IPS DF 4.7 (cell line): ENCODE results near the gene COL5A3.
"Not testable (repeated sequence)": the region's sequence is repeated elsewhere in the genome, so short reads cannot be mapped to it uniquely, and the experiment has no call there.

Experiments
- DNase-seq: peaks from one replicate; pipeline ENCODE4 v3.0.0-alpha.2; 2013; ENCODE audit warnings: low spot score; ENCODE audit errors: extremely low read depth

COL5A3 gene

DNA sequence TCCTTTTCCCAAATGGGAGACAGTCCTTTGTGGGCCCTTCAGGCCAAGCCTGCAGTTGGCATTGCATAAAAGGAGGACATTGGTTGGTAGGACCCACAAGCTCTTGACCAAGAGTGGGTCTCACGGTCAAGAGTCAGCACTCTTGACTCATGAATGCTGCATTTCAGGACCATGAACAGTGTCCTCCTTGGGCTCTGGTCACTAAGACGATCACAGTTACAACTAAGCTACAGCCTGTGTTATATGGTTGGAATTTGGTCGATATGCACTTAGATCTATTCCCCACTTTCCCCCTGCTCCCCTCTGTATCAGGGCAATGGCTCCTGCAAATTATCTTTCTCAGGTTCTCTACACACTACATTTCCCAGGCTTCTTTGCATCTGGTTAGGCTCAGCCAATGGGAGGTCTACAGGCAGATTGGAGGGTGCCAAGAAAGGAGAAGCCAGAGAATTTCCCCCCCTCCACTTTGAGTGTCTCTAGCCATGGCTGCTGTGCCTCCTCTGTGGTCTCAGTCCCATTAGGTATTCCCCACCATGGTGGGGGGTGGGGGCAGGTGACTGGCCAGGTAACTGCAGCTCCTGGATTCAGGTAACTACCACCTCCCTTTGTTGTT is 70.9 kb downstream of the COL5A3 start:
- no peak for DNase-seq

DNA sequence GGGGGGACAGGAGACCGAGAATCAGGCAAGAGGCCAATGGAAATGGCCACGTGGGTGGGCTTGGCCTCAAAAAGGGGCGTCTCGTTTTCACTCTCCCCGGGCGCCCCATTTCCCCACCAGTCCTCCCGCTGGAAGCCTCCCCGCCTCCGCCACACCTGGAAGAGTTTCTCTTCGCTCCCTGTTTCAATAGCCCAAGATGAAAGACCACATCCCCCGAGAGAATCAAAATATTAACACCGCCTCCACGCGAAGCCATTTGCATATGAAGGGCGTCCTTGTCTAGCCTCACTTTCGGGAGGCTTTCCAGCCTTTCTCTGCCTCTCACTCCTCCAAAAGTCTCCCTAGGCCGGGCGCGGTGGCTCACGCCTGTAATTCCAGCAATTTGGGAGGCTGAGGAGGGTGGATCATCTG is 73.3 kb downstream of the COL5A3 start:
- no peak for DNase-seq

DNA sequence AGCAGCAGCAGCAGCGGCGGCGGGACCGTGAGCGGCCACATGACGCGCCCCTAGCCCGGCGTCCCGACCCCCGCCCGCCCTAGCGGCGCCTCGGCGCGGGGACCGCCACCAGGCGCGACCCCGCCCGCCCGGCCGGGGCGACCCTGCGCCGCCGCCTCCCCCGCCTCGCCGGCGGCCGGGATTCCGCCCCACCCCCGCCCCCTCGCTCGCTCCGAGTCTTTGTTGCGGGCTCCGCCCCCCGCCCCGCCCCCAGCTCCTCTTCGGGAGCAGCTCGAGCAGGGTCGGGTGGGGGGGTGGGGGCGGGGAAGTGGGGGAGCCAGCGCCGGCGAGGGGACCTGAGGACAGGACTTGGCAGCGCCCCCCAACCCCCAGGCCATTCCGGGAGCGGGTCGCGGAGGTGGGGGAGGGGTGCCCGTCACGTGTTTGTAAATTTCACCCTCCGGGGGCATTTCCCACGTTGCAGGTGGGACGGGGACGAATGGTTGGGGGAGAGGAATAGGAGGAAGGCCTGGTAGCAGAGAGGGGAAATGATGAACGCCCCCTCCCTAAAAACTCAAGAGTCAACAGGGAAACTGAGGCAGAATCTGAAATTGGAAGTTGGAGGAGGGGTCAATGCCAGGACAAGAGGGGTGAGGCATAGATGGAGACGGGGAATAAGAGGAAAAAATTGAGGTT is 73.8 kb downstream of the COL5A3 start, which contains the start of gene OLFM2:
Gene OLFM2, minus strand, starts transcription at position 190 of the 675 bp plus-strand sequence. Its CDS starts 149 bp downstream, at position 41.
- no peak for DNase-seq

DNA sequence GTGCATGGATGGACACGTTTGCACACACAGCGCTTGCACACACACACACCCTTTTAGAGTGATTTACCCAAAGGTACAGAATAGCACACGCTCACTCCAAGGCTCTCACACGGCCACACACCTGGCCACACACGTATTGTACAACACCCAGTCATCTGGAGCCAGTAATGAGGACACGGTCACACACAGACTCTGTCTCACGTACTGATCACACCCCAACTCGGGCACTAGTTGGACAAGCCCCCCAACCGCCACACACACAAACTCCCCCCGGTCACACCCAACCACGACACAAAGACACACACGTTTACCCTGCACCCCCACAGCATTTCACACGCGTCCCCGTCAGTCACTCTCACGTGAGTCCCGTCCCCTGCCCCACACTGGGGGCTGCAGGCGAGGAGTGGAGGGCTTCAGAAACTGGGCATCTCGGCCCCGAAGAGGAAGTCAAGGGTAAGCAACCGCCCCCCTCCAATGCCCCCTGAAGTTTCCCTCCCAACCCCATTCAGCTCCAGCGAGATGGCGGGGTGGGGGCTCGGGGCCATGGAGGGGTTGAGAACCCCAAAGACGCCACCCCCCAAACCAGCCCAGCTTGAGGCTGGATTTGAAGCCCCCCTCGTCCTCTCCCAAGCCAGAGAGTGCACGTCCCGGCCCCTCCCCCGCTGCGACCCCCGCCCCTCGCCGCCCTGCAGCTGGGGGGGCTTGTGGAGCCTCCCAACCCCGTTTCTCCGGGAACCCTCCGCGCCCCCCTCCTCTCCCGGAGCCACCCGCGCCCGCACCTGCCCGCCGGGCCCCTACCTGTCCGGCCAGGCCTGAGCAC is 74.6 kb downstream of the COL5A3 start:
- no peak for DNase-seq

DNA sequence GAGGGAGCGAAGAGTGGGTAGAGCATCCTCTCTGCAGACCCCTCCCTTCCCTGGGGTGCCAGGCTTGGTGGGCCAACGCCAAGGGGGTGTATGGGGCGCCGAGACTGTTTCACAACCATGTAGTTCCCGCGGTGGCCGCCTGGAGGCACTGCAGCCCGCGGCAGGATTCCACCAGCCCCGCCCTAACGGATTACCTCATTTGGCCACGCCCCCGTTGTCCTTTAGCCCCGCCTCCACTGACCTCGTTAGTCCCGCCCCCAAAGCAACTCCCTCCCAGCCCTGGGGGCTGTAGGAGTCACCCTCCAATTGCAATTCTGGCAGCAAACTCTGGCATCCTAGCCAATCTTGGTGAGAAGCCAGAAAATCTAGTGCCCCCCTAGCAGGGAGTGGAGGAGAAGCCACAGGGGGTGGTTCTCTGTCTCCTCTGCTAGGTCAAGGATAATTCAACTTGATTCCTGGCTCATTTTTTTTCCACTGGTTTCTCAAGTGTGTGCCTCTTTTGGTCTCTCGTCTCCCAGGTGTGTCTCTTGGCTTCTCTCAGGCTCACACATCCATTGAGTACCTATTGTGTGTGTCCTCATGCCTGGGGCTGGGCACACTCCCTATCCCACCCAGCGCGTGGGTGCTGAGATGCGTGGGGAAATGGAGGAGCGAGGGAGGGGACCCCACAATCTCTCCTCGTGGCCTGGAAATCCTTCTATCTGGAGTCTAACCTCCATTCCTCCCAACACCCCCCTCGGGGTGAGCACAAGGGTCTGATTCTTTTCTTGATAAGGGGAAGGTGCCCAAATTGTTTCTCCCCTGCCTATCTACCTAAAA is 76.0 kb downstream of the COL5A3 start:
- no peak for DNase-seq

DNA sequence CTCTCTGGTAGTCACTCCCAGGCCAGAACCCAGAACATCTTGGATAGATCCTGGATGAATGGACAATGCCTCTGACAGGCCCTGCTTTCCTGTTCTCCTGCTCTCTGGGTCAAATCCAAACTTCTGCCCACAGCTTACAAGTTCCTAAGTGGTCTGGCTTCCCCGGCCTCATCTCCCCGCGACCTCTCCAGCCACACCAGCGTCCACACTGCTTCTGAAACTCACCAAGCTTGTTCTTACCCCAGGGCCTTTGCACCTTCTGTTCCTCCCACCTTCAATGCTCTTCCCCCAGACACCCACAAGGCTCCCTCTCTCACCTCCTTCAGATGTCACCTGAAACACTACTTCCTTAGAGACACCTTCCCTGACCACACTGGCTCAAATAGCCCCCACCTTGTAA is 77.5 kb downstream of the COL5A3 start:
- DNase-seq = no peak

DNA sequence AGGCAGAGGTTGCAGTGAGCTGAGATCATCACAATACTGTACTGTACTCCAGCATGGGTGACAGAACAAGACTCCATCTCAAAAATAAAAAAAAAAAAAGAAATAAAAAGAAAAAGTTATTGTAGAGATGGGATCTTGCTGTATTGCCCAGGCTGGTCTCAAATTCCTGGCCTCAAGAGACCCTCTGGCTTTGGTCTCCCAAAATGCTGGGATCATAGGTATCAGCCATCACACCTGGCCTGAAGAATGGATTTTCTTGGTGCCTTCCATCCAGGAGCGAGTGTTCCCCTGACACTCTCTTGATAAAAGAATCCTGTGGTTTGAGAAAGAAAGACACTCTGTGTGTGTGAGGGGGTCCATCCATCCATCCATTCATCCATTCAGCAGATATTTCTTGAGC is 78.7 kb downstream of the COL5A3 start:
- no peak for DNase-seq

DNA sequence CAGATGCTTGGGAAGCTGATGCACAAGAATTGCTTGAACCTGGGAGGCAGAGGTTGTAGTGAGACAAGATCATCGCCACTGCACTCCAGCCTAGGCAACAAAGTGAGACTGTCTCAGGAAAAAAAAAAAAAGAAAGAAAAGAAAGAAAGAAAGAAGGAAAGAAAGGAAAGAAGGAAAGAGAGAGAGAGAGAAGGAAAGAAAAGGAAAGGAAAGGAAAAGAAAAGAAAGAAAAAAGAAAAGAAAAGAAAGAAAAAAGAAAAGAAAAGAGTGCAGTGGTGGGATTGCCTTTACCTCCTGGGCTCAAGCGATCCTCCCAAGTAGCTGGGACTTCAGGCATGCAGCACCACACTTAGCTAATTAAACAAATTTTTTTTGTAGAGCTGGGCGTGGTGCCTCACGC is 86.9 kb downstream of the COL5A3 start:
- no peak for DNase-seq

DNA sequence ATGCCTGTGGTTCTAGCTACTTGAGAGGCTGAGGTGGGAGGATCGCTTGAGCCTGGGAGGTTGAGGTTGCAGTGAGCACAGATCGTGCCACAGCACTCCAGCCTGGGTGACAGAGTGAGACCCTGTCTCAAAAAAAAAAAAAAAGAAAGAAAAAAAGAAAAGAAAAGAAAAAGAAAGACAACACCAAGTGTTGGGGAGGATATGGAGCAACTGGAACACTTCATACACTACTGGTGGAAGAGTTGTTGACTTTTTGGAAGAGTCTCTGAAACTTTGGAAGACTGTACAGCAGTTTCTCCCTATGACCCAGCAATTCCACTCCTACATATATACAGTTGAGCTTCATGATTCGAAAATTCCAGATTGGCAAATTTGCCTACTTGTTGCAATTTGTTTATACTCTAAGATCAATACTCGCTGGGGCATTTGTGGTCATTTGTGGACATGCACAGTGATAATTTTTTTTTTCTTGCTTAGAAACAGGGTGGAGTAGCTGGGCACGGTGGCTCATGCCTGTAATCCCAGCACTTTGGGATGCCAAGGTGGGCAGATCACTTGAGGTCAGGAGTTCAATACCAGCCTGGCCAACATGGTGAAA is 87.4 kb downstream of the COL5A3 start:
- DNase-seq = not testable (repeated sequence)

DNA sequence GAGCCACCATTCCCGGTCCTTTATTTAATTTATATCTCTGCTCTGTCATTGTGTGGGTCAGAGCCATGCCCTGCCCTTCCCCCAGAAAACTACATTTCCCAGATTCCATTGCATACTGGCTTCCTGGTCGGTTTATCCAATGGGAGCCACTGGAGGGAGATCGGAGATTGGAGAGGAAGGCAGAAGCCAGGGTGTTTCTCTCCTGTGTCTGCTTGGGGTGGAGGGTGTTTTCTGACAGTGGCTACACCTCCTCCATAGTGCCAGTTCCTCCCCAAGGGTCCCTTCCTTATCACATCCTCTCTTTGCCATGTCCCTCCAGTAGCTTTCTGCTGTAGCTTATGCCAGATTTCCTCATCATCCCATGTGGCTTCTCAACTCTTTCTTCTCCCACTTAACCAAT is 93.0 kb downstream of the COL5A3 start:
- DNase-seq = no peak

DNA sequence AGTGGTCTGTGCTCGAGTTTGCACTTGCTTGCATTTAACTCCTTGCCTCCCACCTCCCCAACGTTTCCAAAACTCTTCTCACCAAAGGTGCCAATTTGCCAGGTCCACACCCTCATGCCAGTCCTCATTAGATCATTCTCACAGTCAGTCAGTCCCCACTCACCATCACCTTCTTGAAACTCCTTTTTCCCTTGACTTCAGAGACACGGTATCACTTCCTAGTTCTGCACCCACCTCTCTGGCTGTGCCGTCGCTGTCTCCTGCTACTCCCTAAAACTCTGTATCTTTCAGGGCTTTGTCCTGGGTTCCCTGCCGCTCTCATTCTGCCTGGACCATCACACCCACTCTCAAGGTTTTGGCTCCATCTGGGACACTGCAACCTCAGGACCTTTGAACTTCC is 93.6 kb downstream of the COL5A3 start:
- no peak for DNase-seq

DNA sequence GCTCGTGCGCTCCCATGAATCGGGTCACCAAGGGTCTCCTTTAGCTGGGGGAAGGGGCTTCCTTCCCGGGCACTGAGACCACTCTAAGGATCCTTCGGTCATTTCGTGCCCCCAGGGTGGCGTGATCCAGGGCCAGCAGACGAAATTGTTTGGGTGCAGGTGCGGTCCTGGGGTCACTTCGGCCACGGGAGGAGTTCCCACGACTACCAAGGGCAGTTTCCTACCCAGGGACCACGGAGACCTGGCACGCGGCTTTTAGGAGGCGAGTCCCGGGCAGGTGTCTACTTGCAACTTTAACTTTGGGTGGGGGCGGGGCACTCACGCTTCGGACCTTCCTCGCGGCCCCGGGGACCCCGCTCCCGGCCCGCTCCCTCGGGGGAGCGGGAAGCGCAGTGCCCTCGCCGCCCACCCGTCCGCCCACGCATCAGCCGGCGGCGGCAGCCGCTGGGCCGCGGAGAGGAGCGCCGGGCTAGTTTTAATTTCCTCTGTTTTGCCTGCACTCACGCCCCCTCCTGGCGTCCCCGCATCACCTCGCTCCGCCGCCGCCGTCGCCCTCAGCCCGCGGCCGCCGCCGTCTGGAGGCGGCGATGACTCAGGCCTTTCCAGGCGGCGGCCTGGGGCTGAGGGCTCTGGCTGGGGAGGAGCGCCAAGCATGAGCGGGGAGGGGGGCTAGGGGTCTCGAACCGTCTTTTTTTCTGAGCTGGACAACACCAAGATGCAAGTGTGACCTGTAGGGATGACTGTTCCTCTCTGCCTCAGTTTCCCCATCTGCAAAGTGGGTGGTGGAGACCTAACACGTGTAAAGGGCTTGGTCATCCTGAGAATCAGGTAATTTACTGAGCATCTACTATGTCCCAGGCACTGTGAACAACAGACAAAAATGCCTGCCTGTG is 95.7 kb downstream of the COL5A3 start:
- DNase-seq = no peak

DNA sequence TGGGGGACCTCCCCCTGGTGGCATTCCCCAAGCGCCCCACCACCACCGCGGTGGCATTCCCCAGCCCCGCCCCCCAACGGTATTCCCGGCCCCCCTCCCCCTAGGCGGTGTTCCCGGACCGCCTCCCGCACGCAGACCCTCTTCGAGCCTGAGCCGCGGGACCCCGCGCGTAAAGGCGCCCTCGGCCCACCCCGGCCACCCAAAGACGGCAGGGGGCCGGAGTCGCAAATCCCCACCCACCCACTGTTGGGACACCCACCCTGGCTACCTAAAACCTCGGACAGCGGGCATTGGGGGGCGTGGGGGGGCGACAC is 96.3 kb downstream of the COL5A3 start:
- no peak for DNase-seq

DNA sequence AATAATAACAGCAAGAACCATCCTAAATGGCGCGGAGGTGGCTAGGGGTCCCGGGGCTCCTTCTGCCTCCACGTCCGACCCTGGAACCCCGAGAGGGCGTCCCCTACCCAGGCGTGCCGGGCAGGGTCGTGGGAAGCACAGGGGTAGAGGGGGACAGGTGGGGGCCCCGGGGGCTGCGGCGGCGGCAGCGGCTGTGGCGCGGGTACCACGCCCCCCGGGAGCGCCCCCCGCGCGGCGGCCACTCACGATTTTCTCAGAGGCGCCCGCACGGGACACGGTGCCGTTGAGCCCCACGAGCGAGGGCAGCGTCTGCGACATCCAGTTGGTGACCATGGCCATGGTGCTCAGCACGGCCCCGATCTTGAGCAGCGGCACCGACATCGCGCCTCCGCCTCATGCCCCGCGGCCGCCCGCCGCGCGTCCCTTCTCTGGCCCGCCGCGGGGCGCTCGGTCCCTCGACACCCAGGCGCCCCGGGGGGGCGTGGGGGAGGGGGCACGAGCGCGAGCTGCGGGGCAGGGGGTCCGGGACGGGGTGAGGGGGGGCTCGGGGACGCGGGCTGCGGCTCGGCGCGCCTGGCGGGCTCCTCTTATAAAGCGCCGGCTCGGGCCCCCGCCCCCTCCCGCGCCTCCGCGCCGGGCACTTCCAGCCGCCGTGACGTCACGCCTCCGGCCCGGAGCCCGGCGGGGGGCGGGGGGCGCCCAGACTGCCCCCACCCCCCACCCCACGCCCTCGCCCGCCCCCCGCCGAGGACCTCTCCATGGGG is 96.9 kb downstream of the COL5A3 start:
- no peak for DNase-seq

DNA sequence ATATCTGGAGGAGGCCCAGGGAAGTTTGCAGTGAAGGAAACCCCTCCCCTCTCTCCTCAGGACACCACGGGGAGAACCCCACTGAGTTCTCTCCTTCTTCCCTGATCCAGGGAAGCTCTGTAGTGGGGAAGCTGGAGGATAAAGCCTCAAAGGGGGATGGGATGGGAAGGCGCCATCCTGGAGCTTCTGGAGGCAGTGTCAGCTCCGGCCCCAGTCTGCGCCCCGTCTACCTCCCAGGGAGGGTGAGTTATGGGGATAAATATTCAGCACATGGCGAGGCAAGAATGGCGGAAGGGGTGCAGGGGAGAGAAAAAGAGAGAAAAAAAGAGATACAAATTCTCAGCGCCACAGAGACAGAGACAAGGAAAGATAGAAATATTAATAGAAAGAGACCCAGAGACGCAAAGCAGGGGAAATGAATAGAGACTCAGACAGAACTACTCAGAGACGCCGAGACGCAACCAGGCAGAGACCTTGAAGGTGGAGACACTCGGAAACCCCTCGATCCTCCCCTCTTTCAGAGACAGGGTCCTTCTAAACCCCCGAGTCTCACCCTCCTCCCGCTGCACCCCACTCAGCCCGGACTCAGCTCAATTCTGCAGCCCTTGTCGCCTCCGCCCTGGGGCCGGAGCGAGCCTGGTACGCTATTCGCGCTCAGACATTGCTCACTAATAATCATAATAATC is 97.6 kb downstream of the COL5A3 start:
- DNase-seq = no peak

DNA sequence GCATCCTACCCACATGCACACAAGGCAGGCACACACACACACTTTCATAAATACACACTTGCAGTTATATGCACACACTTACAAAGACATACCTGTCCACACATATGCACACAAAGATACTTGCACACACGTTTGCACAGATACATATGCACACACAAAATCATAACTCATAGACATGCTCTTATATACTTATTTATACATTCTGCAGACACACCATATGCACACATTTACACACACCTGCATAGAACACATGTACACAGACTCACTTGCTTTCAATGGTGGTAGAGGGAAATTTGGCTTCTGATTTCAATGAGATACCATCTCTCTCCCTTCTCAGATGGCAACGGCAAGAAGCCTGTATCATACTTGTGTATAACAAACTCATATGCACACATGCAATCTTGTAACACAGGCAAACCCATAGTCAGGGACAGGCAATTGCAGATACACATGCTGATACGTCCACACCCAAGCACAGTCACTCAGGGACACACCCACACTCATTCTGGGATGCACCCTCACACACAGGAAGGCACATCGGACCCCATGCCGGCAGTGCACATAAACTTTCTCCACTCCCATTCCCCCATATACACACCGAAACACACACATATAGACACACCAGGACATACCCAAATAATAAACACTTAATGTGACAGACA is 98.6 kb downstream of the COL5A3 start:
- DNase-seq = no peak

DNA sequence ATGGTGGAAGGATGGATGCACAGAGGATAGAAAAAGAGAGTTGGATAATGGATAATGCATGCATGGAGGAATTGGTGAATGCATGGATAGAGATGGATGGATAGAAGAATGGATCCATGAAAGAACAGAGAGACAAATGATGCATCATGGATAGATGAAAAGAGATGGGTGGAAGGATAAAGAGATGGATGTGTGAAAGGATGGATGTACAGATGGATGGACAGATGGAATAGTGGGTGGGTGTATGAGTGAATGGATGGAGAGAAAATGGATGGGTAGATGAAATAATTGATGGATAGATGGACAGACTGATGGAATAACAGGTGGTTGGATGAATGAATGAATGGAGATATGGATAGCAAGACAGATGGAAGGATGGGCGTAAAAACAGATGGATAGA is 99.7 kb downstream of the COL5A3 start:
- no peak for DNase-seq
